Activated naive CD8-positive, alpha-beta T cell treated with anti-CD3 and anti-CD28 coated beads, Interleukin-2, amount 10 ng/mL, durations not matched to agents 7 days and 5 days (primary cell): ENCODE data around the gene SYPL1. TPM values are rescaled to one million over a fixed set of nuclear protein-coding genes. Genes with fewer than 3 reads are reported as not detected.

ENCODE experiments used
- ATAC-seq: fragments of 150-1000 bp; cut with Tn5 transposase; one replicate; pipeline ENCODE4 v1.10.0; 2021; ENCODE audit warnings: low read depth, moderate library complexity
- POLR2A ChIA-PET: fragments of 350-600 bp; sonication (Branson Sonifier 250); formaldehyde crosslinking; loops from one replicate; lab custom pipeline; 2021; ENCODE audit warnings: antibody characterized with exemption; lab: Charles Lee
- DNase-seq: peaks from one replicate; pipeline ENCODE4 v3.0.0; 2021
- H3K27ac Mint-ChIP-seq: one replicate; pipeline ENCODE4 v1.8.0; 2022; ENCODE audit warnings: mild to moderate bottlenecking, mixed read lengths
- H3K27me3 Mint-ChIP-seq: one replicate; pipeline ENCODE4 v1.8.0; 2022; ENCODE audit warnings: mild to moderate bottlenecking, moderate library complexity, mixed read lengths
- H3K36me3 Mint-ChIP-seq: one replicate; pipeline ENCODE4 v1.8.0; 2021; ENCODE audit warnings: mild to moderate bottlenecking, mixed read lengths
- H3K4me1 Mint-ChIP-seq: one replicate; pipeline ENCODE4 v1.8.0; 2021; ENCODE audit warnings: mixed read lengths
- H3K4me3 Mint-ChIP-seq: one replicate; pipeline ENCODE4 v1.8.0; 2022; ENCODE audit warnings: mild to moderate bottlenecking, moderate library complexity, mixed read lengths
- H3K9me3 Mint-ChIP-seq: one replicate; pipeline ENCODE4 v1.8.0; 2021; ENCODE audit warnings: mixed read lengths
- total RNA-seq, 2 experiments: library from RNA; stranded (reverse); gene quantifications; one replicate each; pipeline ENCODE4 v1.2.3, GENCODE V29; 2021

Gene SYPL1
- total RNA-seq, 2 experiments from 2014 or later: 52.2 to 56.5 TPM

DNA sequence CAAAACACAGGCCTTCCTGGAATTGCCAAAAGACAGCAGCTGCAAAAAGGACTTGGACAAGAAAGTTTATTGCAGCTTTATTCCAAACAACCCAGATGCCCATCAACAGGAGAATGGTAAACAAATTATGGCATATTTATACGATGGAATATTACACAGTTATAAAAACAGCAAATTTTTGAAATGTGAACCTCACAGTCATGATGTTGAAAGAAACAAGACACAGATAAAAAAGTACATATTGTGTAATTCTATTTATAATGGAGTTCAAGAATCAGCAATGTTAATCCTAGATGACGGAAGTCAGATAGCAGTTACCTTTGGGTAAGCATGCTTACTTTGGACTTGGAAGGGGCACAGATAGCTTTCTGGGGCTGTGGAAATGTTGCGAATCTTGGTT lies 44.4 kb downstream of the SYPL1 start:
- Mint-ChIP-seq H3K9me3 (no peaks in the 10 kb centered on the region), H3K36me3 (no peaks in the 10 kb centered on the region), H3K4me3 (no peak overlapping the region), H3K4me1 (peaks cover 45% of the 10 kb centered on the region), H3K27ac (no peak overlapping the region), H3K27me3 (no peaks in the 10 kb centered on the region)
- POLR2A ChIA-PET: no interaction called here
- no peak for ATAC-seq
- no peak for DNase-seq

GRCh38 chr7:106065575-106066500 lies 46.3 kb downstream of the SYPL1 start:
- H3K9me3 Mint-ChIP-seq: no peaks in the 10 kb centered on the region
- DNase-seq: no peak

GRCh38 chr7:106064771-106065574 lies 47.1 kb downstream of the SYPL1 start:
- DNase-seq: no peak
- H3K4me1 Mint-ChIP-seq: peaks cover 32% of the 10 kb centered on the region
- no peaks in the 10 kb centered on the region for H3K27me3 Mint-ChIP-seq
- no peak overlapping the region for H3K27ac Mint-ChIP-seq
- POLR2A ChIA-PET: no interaction called here
- no peak overlapping the region for H3K4me3 Mint-ChIP-seq
- no peaks in the 10 kb centered on the region for H3K36me3 Mint-ChIP-seq
- no peak for ATAC-seq
- H3K9me3 Mint-ChIP-seq: no peaks in the 10 kb centered on the region

More at GRCh38 chr7:106065575-106066500, 46.3 kb downstream of the SYPL1 start:
- POLR2A ChIA-PET: no interaction called here
- Mint-ChIP-seq H3K4me3 (no peak overlapping the region), H3K27ac (no peak overlapping the region), H3K27me3 (no peaks in the 10 kb centered on the region), H3K4me1 (peaks cover 36% of the 10 kb centered on the region), H3K36me3 (no peaks in the 10 kb centered on the region)
- no peak for ATAC-seq

DNA sequence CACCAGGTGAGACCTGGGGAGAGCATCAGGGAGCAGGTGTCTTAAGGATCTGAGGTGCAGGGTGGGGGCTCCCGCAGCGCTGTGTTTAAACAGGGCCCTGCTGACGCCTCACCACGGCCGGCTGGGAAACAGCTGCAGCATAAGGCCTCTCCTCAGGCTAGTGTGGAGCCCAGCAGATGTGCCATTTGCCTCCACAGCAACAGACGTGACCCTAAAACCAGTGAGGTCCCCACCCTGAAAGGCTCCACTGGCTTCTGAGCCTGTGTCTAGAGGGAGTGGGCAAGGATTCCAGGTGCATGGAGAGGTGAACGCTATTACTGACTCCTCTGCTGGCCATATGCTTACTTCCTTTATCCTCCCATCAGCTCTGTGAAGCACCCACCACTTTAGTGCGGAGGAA lies 47.8 kb downstream of the SYPL1 start:
- DNase-seq: no peak
- H3K27me3 Mint-ChIP-seq: no peaks in the 10 kb centered on the region
- H3K9me3 Mint-ChIP-seq: no peaks in the 10 kb centered on the region
- H3K36me3 Mint-ChIP-seq: no peaks in the 10 kb centered on the region
- H3K4me3 Mint-ChIP-seq: no peak overlapping the region
- ATAC-seq: no peak
- no peak overlapping the region for H3K27ac Mint-ChIP-seq
- POLR2A ChIA-PET: no interaction called here
- H3K4me1 Mint-ChIP-seq: peaks cover 32% of the 10 kb centered on the region

- H3K4me1 Mint-ChIP-seq: peaks cover 34% of the 10 kb centered on the region
- POLR2A ChIA-PET: no interaction called here
- ATAC-seq (no peak), DNase-seq (no peak)
- H3K27me3 Mint-ChIP-seq: no peaks in the 10 kb centered on the region
- no peak overlapping the region for H3K27ac Mint-ChIP-seq
- H3K4me3 Mint-ChIP-seq: no peak overlapping the region
- no peaks in the 10 kb centered on the region for H3K36me3 Mint-ChIP-seq
- no peaks in the 10 kb centered on the region for H3K9me3 Mint-ChIP-seq
These were observed 48.4 kb downstream of the SYPL1 start for GRCh38 chr7:106063692-106064091.

DNA sequence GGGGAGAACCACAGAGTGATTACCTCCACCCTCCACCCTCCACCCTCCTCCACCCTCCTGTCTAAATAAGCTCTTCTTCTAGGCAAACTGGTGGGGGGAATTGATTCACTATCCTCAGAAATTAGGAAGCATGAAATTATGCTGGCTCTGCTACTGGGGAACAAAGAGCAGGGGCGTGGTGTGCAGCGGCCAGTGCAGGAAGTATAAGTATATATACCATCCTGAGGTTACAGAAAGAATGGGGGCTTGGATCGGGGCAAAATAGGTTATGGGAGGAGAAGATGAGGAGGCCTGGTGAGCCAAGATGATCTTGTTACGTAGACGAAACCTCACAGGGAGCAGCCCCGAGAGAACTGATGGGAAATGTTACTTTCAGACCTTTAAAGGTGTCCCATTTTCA lies 49.1 kb downstream of the SYPL1 start:
- Mint-ChIP-seq H3K27me3 (no peaks in the 10 kb centered on the region), H3K4me3 (no peak overlapping the region), H3K9me3 (no peaks in the 10 kb centered on the region), H3K4me1 (peaks cover 33% of the 10 kb centered on the region), H3K36me3 (no peaks in the 10 kb centered on the region), H3K27ac (peak overlapping the region; percentile 10)
- no peak for DNase-seq
- POLR2A ChIA-PET: no interaction called here
- ATAC-seq: no peak

- H3K4me3 Mint-ChIP-seq: no peak overlapping the region
- POLR2A ChIA-PET: no interaction called here
- H3K27me3 Mint-ChIP-seq: no peaks in the 10 kb centered on the region
- no peaks in the 10 kb centered on the region for H3K9me3 Mint-ChIP-seq
- no peak for ATAC-seq
- no peaks in the 10 kb centered on the region for H3K36me3 Mint-ChIP-seq
- H3K27ac Mint-ChIP-seq: no peak overlapping the region
- no peak for DNase-seq
- peaks cover 38% of the 10 kb centered on the region for H3K4me1 Mint-ChIP-seq
These were observed 49.6 kb downstream of the SYPL1 start for GRCh38 chr7:106062521-106062931.

DNA sequence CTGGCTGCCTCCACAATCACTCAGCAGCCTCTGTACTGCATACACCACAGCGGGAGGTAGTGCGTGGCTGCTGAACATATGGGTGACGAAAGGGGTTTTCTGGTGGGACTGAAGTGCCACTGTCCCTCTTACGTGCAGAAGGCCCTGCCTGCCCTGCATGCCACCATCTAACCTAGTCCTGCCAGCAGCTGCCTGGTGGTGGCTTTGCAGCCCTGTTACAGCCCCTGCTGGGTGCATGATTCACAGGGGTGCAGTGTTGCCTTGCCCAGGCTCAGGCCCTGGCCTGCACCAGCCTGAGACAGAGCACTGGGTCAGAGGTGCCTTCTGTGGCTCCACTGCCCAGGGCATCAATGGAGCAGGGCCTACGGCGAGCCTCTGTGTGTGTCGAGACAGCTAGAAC lies 50.1 kb downstream of the SYPL1 start:
- Mint-ChIP-seq H3K36me3 (no peaks in the 10 kb centered on the region), H3K27ac (peak overlapping the region; percentile 11), H3K9me3 (no peaks in the 10 kb centered on the region), H3K27me3 (no peaks in the 10 kb centered on the region), H3K4me1 (peaks cover 43% of the 10 kb centered on the region), H3K4me3 (no peak overlapping the region)
- DNase-seq (no peak), ATAC-seq (no peak)
- POLR2A ChIA-PET: no interaction called here

- Mint-ChIP-seq H3K4me3 (no peak overlapping the region), H3K27me3 (no peaks in the 10 kb centered on the region), H3K9me3 (no peaks in the 10 kb centered on the region), H3K36me3 (no peaks in the 10 kb centered on the region), H3K4me1 (peaks cover 46% of the 10 kb centered on the region), H3K27ac (no peak overlapping the region)
- DNase-seq (no peak), ATAC-seq (no peak)
- POLR2A ChIA-PET: no interaction called here
These were observed 50.7 kb downstream of the SYPL1 start for GRCh38 chr7:106061301-106061979.

DNA sequence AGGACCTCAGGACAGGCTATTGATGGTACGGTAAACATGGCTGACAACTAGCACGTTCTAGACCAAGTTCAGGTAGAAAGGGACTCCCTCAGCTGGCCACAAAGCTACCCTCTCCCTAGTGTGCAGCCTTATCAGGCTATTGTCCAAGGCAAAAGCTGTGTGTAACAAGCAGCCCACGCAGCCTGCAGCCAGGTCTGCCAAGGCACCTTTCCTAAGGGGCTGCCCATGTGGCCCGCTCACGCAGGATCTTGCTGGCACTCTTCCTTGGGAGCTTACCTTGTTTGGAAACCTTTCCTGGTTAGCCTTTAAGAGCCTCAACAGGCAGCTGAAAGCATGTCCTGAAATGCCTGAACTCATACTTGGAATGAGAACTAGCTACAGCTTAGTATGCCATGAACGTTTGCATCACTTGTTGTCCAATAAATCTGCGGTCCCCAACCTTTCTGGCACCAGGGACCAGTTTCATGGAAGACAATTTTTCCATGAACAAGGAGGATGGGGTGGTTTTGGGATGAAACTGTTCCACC lies 51.7 kb downstream of the SYPL1 start:
- Mint-ChIP-seq H3K4me3 (no peak overlapping the region), H3K36me3 (no peaks in the 10 kb centered on the region), H3K27me3 (no peaks in the 10 kb centered on the region), H3K4me1 (peaks cover 46% of the 10 kb centered on the region), H3K27ac (no peak overlapping the region), H3K9me3 (no peaks in the 10 kb centered on the region)
- POLR2A ChIA-PET: interaction anchor here (0.8 kb wide), 1 partner anchor 51 kb away, joined by 3 read pairs; the partner anchor contains the start of gene SYPL1
- ATAC-seq (no peak), DNase-seq (no peak)

DNA sequence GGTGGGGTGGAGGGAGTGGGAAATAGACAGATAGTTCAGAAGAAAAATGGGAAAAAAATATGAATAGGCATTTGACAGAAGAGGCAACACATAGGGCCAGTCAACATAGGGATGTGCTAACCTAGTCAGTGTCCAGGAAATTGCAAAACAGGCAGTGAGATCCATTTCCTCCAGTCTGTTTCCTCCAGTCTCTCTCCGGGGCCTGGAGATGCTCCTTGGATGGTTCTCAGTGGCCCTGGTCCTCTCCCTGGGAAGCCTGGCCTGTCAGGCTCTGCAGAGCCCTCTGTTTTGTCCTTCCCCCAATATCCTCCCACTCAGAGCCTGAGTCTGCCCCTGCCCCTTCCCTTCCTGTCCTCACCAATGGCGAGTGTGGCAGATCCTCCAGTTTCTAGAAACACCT lies 52.6 kb downstream of the SYPL1 start:
- Mint-ChIP-seq H3K4me1 (peaks cover 46% of the 10 kb centered on the region), H3K9me3 (no peaks in the 10 kb centered on the region), H3K27me3 (no peaks in the 10 kb centered on the region), H3K27ac (peak overlapping the region; percentile 37), H3K4me3 (no peak overlapping the region), H3K36me3 (no peaks in the 10 kb centered on the region)
- ATAC-seq (no peak), DNase-seq (no peak)
- POLR2A ChIA-PET: interaction anchor here (1.6 kb wide), 1 partner anchor 55 kb away, joined by 4 read pairs; no protein-coding TSS in a partner anchor

GRCh38 chr7:106058928-106059324 lies 53.2 kb downstream of the SYPL1 start:
- DNase-seq (no peak), ATAC-seq (no peak)
- Mint-ChIP-seq H3K9me3 (no peaks in the 10 kb centered on the region), H3K4me1 (peaks cover 43% of the 10 kb centered on the region), H3K36me3 (no peaks in the 10 kb centered on the region), H3K27me3 (peaks cover under 1% of the 10 kb centered on the region), H3K27ac (no peak overlapping the region), H3K4me3 (no peak overlapping the region)
- POLR2A ChIA-PET: interaction anchor here (0.5 to 1.9 kb wide), 3 partner anchors 53 to 236 kb away, joined by 3 to 11 read pairs (median 4); partner anchors contain the start of gene SYPL1
